Measurements from ENCODE around the gene PROSER3.

The PROSER3 gene

GRCh38 chr19:35757749-35758608, at the start of gene PROSER3:
PROSER3 (plus strand) TSS chr19:35758176; CDS start chr19:35758216, 40 bp downstream.
- peak; percentile 96 to 97 for DNase-seq (ENCODE audit: low read depth in 1 of 2, low spot score in 1 of 2)

- DNase-seq (ENCODE audit: low read depth in 1 of 2, low spot score in 1 of 2), result no peak
Observed at GRCh38 chr19:35708391-35708790, 49.6 kb upstream of the PROSER3 start.

- no peak for DNase-seq (ENCODE audit: low read depth in 1 of 2, low spot score in 1 of 2)
Observed at GRCh38 chr19:35710784-35711723, 46.9 kb upstream of the PROSER3 start.

- no peak for DNase-seq (ENCODE audit: low read depth in 1 of 2, low spot score in 1 of 2)
Observed at GRCh38 chr19:35712567-35713505, 45.1 kb upstream of the PROSER3 start.

- no peak for DNase-seq (ENCODE audit: low read depth in 1 of 2, low spot score in 1 of 2)
Observed at GRCh38 chr19:35713506-35713850, 44.5 kb upstream of the PROSER3 start.

- no peak for DNase-seq (ENCODE audit: low read depth in 1 of 2, low spot score in 1 of 2)
Observed at GRCh38 chr19:35713904-35714495, 44.0 kb upstream of the PROSER3 start.

GRCh38 chr19:35714601-35715354, 43.2 kb upstream of the PROSER3 start:
- no peak for DNase-seq (ENCODE audit: low read depth in 1 of 2, low spot score in 1 of 2)

- DNase-seq (ENCODE audit: low read depth in 1 of 2, low spot score in 1 of 2), result no peak
Observed at GRCh38 chr19:35715355-35715809, 42.6 kb upstream of the PROSER3 start.

- DNase-seq (ENCODE audit: low read depth in 1 of 2, low spot score in 1 of 2), result no peak
Observed at GRCh38 chr19:35715981-35716800, 41.8 kb upstream of the PROSER3 start.

GRCh38 chr19:35716801-35717664, 40.9 kb upstream of the PROSER3 start:
- DNase-seq (ENCODE audit: low read depth in 1 of 2, low spot score in 1 of 2), result peak; percentile 93 to 94

- DNase-seq (ENCODE audit: low read depth in 1 of 2, low spot score in 1 of 2), result no peak
Observed at GRCh38 chr19:35717665-35718344, 40.2 kb upstream of the PROSER3 start, which contains the start of gene KMT2B. KMT2B (plus strand) TSS chr19:35718003; CDS start chr19:35718019, 16 bp downstream.

- DNase-seq (ENCODE audit: low read depth in 1 of 2, low spot score in 1 of 2), result peak in 1 of 2 donors; percentile 21
Observed at GRCh38 chr19:35718345-35719041, 39.5 kb upstream of the PROSER3 start.

- DNase-seq (ENCODE audit: low read depth in 1 of 2, low spot score in 1 of 2), result no peak
Observed at GRCh38 chr19:35719402-35720162, 38.4 kb upstream of the PROSER3 start.

- DNase-seq (ENCODE audit: low read depth in 1 of 2, low spot score in 1 of 2), result no peak
Observed at GRCh38 chr19:35720163-35720524, 37.8 kb upstream of the PROSER3 start.

GRCh38 chr19:35720648-35721047, 37.3 kb upstream of the PROSER3 start:
- DNase-seq (ENCODE audit: low read depth in 1 of 2, low spot score in 1 of 2), result no peak

- no peak for DNase-seq (ENCODE audit: low read depth in 1 of 2, low spot score in 1 of 2)
Observed at GRCh38 chr19:35721374-35721773, 36.6 kb upstream of the PROSER3 start.
